Mesothelial cell of epicardium (in vitro differentiated cells): Measurements from ENCODE around the gene FMN2. TPM values are rescaled to one million over a fixed set of nuclear protein-coding genes. Genes with fewer than 3 reads are reported as not detected.

ENCODE experiments used
- DNase-seq, 2 experiments: peaks; one replicate each; pipeline ENCODE4 v3.0.0; 2021; ENCODE audit warnings: low spot score in 2 of 2; ENCODE audit not compliant: unreplicated experiment in 2 of 2
- H3K27ac Mint-ChIP-seq: 2 replicates; pipeline ENCODE4 v1.8.0; 2021; ENCODE audit warnings: mixed read lengths
- H3K27me3 Mint-ChIP-seq: 2 replicates; pipeline ENCODE4 v1.8.0; 2021; ENCODE audit warnings: low read depth, mixed read lengths
- H3K36me3 Mint-ChIP-seq: 2 replicates; pipeline ENCODE4 v1.8.0; 2021; ENCODE audit warnings: mixed read lengths
- H3K4me1 Mint-ChIP-seq: 2 replicates; pipeline ENCODE4 v1.8.0; 2021; ENCODE audit warnings: mixed read lengths
- H3K4me3 Mint-ChIP-seq: 2 replicates; pipeline ENCODE4 v1.8.0; 2021; ENCODE audit warnings: mild to moderate bottlenecking, moderate library complexity, mixed read lengths
- H3K9me3 Mint-ChIP-seq: 2 replicates; pipeline ENCODE4 v1.8.0; 2021; ENCODE audit warnings: mixed read lengths
- total RNA-seq: library from RNA; stranded (reverse); gene quantifications from 3 replicates; pipeline ENCODE4 v1.2.1, GENCODE V29; 2021
- TF ChIP-seq, protein P1 (sequence below): fragments of 200-600 bp; sonication (generic); IDR thresholded peaks from one replicate; pipeline ENCODE4 v1.5.0; 2021; ENCODE audit warnings: antibody characterized with exemption; ENCODE audit not compliant: unreplicated experiment

The FMN2 gene
- total RNA-seq, 1 donor from 2014 or later: 0.54 TPM

DNA sequence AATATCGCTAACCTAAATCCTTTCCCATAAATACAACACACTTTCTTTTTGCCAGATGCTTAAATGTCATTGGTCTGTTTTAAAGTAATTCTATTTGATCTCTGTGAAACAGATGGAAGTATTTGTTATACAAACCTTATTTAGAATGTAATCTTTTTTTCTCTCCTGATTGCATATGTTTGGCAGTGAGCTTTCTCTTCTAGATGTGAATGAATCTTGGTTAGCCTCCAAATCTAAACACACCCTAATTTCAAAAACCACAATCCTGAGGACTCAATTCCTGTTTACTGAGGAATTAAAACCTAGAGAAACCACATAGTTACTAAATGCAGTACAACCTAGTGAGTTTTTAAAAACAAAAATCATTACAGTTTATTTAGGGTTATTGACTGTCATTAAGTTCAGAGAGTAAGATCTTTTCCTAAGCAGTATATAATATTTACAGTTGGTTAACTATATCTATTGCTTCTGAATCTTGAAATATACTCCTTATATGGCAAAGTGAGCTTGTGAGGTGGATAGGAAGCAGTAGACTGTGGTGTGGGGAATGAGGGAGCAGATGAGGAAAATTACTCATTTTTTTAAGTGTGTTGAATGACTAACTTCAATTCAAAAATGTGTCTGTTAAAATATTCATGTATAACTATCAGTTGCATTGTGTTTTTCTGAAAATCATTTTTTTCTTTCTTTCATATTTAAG, 218.7 kb downstream of the FMN2 start:
- Mint-ChIP-seq H3K27me3 (no peaks in the 10 kb centered on the region), H3K9me3 (peaks cover 8% of the 10 kb centered on the region), H3K4me1 (peaks cover 4% of the 10 kb centered on the region), H3K27ac (no peak overlapping the region), H3K4me3 (no peak overlapping the region), H3K36me3 (no peaks in the 10 kb centered on the region)
- TF ChIP-seq, protein P1, sequence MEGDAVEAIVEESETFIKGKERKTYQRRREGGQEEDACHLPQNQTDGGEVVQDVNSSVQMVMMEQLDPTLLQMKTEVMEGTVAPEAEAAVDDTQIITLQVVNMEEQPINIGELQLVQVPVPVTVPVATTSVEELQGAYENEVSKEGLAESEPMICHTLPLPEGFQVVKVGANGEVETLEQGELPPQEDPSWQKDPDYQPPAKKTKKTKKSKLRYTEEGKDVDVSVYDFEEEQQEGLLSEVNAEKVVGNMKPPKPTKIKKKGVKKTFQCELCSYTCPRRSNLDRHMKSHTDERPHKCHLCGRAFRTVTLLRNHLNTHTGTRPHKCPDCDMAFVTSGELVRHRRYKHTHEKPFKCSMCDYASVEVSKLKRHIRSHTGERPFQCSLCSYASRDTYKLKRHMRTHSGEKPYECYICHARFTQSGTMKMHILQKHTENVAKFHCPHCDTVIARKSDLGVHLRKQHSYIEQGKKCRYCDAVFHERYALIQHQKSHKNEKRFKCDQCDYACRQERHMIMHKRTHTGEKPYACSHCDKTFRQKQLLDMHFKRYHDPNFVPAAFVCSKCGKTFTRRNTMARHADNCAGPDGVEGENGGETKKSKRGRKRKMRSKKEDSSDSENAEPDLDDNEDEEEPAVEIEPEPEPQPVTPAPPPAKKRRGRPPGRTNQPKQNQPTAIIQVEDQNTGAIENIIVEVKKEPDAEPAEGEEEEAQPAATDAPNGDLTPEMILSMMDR: no peak
- DNase-seq: no peak

DNA sequence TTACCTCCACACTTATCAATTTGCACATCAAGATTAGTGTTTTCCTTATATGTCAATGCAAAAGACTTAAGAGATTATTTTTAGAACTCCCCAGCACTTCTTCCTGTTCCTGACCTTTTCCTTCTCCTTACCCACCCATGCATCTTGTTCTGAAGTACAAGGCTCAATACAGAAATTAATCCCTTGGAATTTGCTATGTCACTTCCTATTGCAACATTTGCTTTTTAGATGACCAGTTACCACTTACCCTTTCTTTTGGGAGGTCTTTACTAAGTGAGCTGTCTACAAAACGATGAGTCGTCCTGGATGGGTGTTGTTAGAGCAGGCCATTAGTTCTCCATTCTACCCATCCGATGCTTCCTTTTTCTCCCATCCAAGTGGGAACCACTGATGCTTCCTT, 221.2 kb downstream of the FMN2 start:
- H3K36me3 Mint-ChIP-seq: no peaks in the 10 kb centered on the region
- DNase-seq: no peak
- no peak overlapping the region for H3K4me3 Mint-ChIP-seq
- peaks cover 4% of the 10 kb centered on the region for H3K4me1 Mint-ChIP-seq
- H3K9me3 Mint-ChIP-seq: no peaks in the 10 kb centered on the region
- H3K27me3 Mint-ChIP-seq: no peaks in the 10 kb centered on the region
- H3K27ac Mint-ChIP-seq: no peak overlapping the region
- TF ChIP-seq, protein P1: no peak

DNA sequence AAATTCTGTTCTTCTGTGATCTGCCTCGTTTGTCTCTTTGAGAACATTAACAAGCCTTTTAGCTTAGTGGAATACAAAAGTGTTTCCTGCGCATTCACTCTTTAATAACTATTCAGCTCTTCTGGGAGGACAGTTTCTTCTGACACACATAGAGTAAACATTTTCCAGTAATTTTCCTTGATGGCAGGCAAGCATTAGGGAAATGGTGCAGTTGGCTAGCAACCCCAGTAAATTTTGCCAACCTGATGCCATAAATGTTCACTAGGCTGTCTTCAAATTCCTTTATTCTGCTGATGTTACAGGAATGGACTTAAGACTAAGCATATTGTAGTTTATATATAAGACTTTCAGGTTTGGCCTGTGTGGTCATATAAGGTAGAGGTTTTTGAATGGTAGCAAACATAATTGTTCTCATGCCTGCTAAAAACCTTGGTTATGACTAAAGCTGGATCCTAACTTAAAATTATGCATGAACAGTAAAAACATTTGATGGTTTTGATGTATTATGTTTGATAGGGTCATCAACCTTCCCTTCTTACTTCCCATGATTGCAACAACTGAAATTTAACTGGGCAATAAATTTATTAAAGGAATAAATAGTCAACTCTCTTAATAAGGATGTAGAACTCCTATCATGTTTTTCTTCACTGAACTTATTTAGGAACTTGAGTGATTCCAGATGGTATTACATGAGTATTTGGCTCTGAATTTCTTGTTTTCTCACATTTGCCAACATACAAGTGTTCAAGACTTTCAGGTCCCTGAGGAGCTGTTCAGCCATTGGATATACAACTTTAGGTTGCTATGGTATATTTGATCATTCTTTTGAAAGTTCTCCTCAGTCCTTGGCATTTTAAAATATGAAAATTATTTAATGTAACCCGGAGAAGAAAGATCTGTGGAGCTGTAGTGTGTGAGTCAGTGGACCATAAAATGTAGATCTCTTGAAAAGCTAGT, 223.4 kb downstream of the FMN2 start:
- H3K27me3 Mint-ChIP-seq: peaks cover 3% of the 10 kb centered on the region
- TF ChIP-seq, protein P1: no peak
- H3K4me3 Mint-ChIP-seq: no peak overlapping the region
- peaks cover 3% of the 10 kb centered on the region for H3K4me1 Mint-ChIP-seq
- H3K36me3 Mint-ChIP-seq: no peaks in the 10 kb centered on the region
- no peaks in the 10 kb centered on the region for H3K9me3 Mint-ChIP-seq
- H3K27ac Mint-ChIP-seq: no peak overlapping the region
- no peak for DNase-seq

DNA sequence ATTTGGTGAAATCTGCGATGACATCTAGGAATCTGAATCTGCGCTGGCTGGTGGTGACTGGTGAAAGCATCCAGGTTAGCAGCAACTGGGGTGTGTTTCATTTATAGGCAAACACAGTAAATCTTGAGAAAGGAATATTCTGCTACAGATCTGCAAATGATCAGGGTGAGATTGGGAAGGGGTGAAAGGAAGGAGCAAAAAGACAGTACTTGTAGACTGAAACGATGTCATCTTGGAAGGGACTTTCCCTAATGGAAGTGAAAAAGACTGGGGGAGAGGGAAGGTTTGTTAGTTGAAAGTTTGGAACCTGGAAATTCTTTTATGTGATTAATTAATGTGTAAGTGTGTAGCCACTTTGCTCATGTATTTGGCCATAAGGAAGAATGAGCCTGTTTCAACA, 228.3 kb downstream of the FMN2 start:
- no peak for DNase-seq

DNA sequence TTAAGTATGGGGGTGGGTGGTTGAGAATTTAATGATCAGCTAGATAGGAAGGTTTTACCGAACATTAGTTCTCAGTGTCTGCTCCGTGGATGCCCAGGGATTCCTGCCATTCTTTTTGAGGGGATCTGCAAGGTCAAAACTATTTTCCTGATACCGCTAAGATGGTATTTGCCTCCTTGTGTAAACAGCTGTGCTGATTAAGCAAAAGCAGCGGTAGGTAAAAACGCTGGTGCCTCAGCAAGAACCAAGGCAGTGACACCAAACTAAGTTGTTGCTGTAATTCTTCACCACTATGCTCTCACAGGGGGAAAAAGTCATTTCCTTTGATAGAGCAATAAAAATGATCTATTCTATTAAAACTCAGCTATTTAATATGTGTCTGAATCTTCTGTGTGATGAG, 229.0 kb downstream of the FMN2 start:
- TF ChIP-seq, protein P1: no peak
- DNase-seq: no peak
- no peaks in the 10 kb centered on the region for H3K9me3 Mint-ChIP-seq
- no peak overlapping the region for H3K4me3 Mint-ChIP-seq
- H3K36me3 Mint-ChIP-seq: no peaks in the 10 kb centered on the region
- H3K27me3 Mint-ChIP-seq: peaks cover 9% of the 10 kb centered on the region
- no peaks in the 10 kb centered on the region for H3K4me1 Mint-ChIP-seq
- no peak overlapping the region for H3K27ac Mint-ChIP-seq

More for the DNA sequence above, 228.3 kb downstream of the FMN2 start:
- no peaks in the 10 kb centered on the region for H3K4me1 Mint-ChIP-seq
- H3K9me3 Mint-ChIP-seq: no peaks in the 10 kb centered on the region
- no peak overlapping the region for H3K4me3 Mint-ChIP-seq
- TF ChIP-seq, protein P1: no peak
- H3K36me3 Mint-ChIP-seq: no peaks in the 10 kb centered on the region
- H3K27ac Mint-ChIP-seq: no peak overlapping the region
- H3K27me3 Mint-ChIP-seq: peaks cover 9% of the 10 kb centered on the region
